Parathyroid adenoma (tissue), 2 donors: ENCODE measurements around the gene SMCR8.

ENCODE experiments used
- H2AFZ ChIP-seq: fragments of 300-600 bp; sonication (generic); one replicate; pipeline ENCODE4 v1.7.0; 2017; ENCODE audit warnings: antibody characterized with exemption, mild to moderate bottlenecking
- H3K27ac ChIP-seq: fragments of 300-600 bp; sonication (generic); one replicate; pipeline ENCODE4 v1.7.0; 2017
- H3K27me3 ChIP-seq: fragments of 300-600 bp; sonication (generic); one replicate; pipeline ENCODE4 v1.7.0; 2017; ENCODE audit warnings: low read length; ENCODE audit not compliant: control insufficient read depth, insufficient read depth
- H3K36me3 ChIP-seq: fragments of 300-600 bp; sonication (generic); one replicate; pipeline ENCODE4 v1.7.0; 2017; ENCODE audit warnings: low read length; ENCODE audit not compliant: control insufficient read depth, insufficient read depth
- H3K4me1 ChIP-seq: fragments of 300-600 bp; sonication (generic); one replicate; pipeline ENCODE4 v1.7.0; 2017; ENCODE audit warnings: control low read depth
- H3K4me2 ChIP-seq: fragments of 300-600 bp; sonication (generic); one replicate; pipeline ENCODE4 v1.7.0; 2017; ENCODE audit warnings: low read length
- H3K4me3 ChIP-seq: fragments of 300-600 bp; sonication (generic); one replicate; pipeline ENCODE4 v1.7.0; 2017; ENCODE audit warnings: low read depth, low read length
- H3K79me2 ChIP-seq: fragments of 300-600 bp; sonication (generic); one replicate; pipeline ENCODE4 v1.7.0; 2017; ENCODE audit warnings: control low read depth
- H3K9ac ChIP-seq: fragments of 300-600 bp; sonication (generic); one replicate; pipeline ENCODE4 v1.7.0; 2017; ENCODE audit warnings: mild to moderate bottlenecking
- H3K9me3 ChIP-seq: fragments of 300-600 bp; sonication (generic); one replicate; pipeline ENCODE4 v1.7.0; 2017; ENCODE audit warnings: low read length; ENCODE audit not compliant: control insufficient read depth
- TF ChIP-seq, protein P1 (sequence below): fragments of 300-600 bp; sonication (generic); IDR thresholded peaks from one replicate; pipeline ENCODE4 v1.7.0; 2017; ENCODE audit warnings: antibody characterized with exemption, mild to moderate bottlenecking
- donor health status: primary hyperparathyroidism.

Gene SMCR8

DNA sequence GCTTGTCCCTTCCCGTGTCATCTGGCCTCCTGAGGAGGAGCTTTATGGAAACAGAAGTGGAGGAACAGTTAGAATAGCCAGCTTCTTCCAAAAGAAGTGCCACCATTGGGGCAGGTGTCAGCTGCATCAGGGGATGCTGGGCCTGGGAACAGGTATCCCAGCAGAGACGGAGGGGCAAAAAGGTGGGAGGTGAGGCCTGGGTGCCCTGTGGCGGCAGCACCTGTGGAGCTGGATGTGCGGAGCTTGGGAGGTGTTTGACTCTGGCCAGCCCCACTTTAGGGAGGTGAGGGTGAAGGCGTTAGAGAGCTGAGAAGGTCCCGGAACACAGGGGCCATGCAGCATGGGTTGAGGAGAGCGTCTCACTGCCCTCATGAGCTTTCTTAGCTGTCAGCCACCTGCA is 5.2 kb downstream of the SMCR8 start:
- Histone ChIP-seq H3K79me2 (peaks cover 68% of the 10 kb centered on the region), H3K27ac (no peak overlapping the region), H3K9me3 (no peaks in the 10 kb centered on the region), H3K4me2 (peak overlapping the region; percentile 22), H3K4me3 (no peak overlapping the region), H3K9ac (no peak overlapping the region), H3K36me3 (no peaks in the 10 kb centered on the region), H2AFZ (no peak overlapping the region), H3K4me1 (peaks cover 14% of the 10 kb centered on the region), H3K27me3 (no peaks in the 10 kb centered on the region)
- TF ChIP-seq, protein P1, sequence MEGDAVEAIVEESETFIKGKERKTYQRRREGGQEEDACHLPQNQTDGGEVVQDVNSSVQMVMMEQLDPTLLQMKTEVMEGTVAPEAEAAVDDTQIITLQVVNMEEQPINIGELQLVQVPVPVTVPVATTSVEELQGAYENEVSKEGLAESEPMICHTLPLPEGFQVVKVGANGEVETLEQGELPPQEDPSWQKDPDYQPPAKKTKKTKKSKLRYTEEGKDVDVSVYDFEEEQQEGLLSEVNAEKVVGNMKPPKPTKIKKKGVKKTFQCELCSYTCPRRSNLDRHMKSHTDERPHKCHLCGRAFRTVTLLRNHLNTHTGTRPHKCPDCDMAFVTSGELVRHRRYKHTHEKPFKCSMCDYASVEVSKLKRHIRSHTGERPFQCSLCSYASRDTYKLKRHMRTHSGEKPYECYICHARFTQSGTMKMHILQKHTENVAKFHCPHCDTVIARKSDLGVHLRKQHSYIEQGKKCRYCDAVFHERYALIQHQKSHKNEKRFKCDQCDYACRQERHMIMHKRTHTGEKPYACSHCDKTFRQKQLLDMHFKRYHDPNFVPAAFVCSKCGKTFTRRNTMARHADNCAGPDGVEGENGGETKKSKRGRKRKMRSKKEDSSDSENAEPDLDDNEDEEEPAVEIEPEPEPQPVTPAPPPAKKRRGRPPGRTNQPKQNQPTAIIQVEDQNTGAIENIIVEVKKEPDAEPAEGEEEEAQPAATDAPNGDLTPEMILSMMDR: no peak

DNA sequence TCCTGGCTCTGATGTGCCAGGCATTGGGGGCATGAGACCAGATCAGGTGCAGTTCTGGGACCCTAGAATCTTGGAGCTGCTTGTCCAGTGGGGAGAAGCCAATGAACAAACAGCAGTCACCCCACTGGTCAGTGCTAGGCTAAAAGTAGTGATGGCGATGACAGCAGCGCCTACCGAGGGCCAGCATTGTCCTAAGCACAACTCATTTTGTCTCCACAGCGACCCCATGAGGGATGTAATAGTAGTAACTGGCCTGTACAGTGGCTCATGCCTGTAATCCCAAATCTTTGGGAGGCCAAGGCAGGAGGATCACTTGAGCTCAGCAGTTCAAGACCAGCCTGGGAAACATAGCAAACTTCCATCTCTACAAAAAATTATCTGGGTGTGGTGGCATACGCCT is 6.2 kb downstream of the SMCR8 start:
- TF ChIP-seq, protein P1: no peak
- Histone ChIP-seq H3K27me3 (no peaks in the 10 kb centered on the region), H3K4me1 (peaks cover 8% of the 10 kb centered on the region), H3K9ac (no peak overlapping the region), H3K36me3 (no peaks in the 10 kb centered on the region), H3K27ac (no peak overlapping the region), H3K79me2 (peaks cover 63% of the 10 kb centered on the region), H3K9me3 (no peaks in the 10 kb centered on the region), H3K4me2 (no peak overlapping the region), H3K4me3 (no peak overlapping the region), H2AFZ (no peak overlapping the region)

DNA sequence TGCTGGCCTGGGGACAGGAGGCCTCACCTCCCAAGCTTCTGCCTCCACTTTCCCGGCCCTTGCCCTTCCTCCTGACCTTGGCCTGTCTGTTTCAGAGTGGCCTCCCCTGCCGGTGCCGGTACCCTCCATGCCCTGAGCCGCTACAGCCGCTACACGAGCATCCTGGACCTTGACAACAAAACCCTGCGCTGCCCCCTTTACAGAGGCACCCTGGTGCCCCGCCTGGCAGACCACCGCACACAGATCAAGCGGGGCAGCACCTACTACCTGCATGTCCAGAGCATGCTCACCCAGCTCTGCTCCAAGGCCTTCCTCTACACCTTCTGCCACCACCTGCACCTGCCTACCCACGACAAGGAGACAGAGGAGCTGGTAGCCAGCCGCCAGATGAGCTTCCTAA is 7.4 kb downstream of the SMCR8 start:
- peaks cover 12% of the 10 kb centered on the region for H3K4me1 ChIP-seq
- H3K4me3 ChIP-seq: no peak overlapping the region
- H2AFZ ChIP-seq: no peak overlapping the region
- no peak overlapping the region for H3K9ac ChIP-seq
- no peaks in the 10 kb centered on the region for H3K36me3 ChIP-seq
- H3K79me2 ChIP-seq: peaks cover 51% of the 10 kb centered on the region
- TF ChIP-seq, protein P1: no peak
- H3K9me3 ChIP-seq: no peaks in the 10 kb centered on the region
- H3K27me3 ChIP-seq: no peaks in the 10 kb centered on the region
- H3K27ac ChIP-seq: no peak overlapping the region
- no peak overlapping the region for H3K4me2 ChIP-seq

DNA sequence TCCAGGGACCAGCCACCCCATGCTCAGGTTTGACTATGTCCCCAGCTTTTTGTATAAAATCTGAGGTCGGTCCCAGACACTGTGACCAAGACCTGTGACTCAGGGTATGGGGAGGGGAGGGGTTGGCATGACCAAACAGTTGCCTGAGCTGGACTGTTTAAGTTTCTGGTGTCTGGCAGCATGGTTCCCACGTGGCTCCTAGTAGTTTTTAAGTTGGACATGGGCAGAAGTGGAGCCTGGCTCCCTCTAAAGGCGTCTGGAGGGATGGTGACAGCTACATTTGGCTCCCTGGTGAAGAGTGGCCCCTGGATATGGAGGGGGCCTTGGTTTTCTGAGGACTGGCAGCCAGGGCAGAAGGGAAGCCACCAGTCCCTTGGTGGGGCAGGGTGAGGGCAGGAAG is 7.9 kb downstream of the SMCR8 start:
- Histone ChIP-seq H3K9me3 (no peaks in the 10 kb centered on the region), H3K4me3 (no peak overlapping the region), H3K27me3 (no peaks in the 10 kb centered on the region), H3K79me2 (peaks cover 46% of the 10 kb centered on the region), H3K9ac (no peak overlapping the region), H3K36me3 (no peaks in the 10 kb centered on the region), H3K27ac (no peak overlapping the region), H3K4me1 (peaks cover 9% of the 10 kb centered on the region), H2AFZ (no peak overlapping the region), H3K4me2 (no peak overlapping the region)
- TF ChIP-seq, protein P1: no peak

DNA sequence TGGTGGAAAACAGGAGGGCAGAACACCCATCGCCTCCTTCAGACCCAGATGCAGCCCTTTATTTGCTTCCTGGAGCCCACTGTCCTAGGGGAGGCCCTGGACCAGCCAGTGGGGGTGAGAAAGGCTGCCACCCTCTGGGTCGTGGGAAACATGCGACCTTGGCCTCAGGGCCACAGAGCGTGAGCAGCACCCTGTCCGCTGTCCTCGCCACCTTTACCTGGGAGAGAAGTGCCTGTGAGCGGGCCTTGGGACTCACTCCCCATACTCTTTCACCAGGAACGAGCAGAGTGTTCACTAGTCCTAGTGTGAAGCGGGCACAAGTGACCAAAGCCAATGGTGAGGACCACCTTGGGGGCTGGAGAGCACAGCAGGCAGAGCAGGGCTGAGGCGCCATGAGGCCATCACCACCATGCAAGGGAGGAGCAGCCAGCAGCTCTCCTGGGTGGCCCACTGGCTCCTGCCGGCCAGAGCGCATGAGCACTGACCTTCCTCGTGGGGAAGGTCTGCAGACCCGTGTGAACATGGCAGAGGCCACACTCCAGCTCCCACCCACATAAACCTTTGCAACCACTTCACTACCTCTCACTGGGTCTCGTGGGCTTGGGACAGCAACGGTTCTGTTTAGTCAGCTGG is 8.5 kb downstream of the SMCR8 start:
- Histone ChIP-seq H3K4me3 (no peak overlapping the region), H3K27ac (no peak overlapping the region)
- TF ChIP-seq, protein P1: no peak

More for the DNA sequence above, 8.5 kb downstream of the SMCR8 start:
- peaks cover 42% of the 10 kb centered on the region for H3K79me2 ChIP-seq
- no peaks in the 10 kb centered on the region for H3K27me3 ChIP-seq
- no peak overlapping the region for H2AFZ ChIP-seq
- H3K9me3 ChIP-seq: no peaks in the 10 kb centered on the region
- no peak overlapping the region for H3K4me2 ChIP-seq
- no peaks in the 10 kb centered on the region for H3K36me3 ChIP-seq
- no peak overlapping the region for H3K9ac ChIP-seq
- peaks cover 8% of the 10 kb centered on the region for H3K4me1 ChIP-seq
